HFFc6 (cell line): ENCODE results near the gene CCDC180. TPM values are rescaled to one million over a fixed set of nuclear protein-coding genes. Genes with fewer than 3 reads are reported as not detected.
A peak's percentile ranks its signal among the peaks of the same experiment; 100 is the strongest.
"Not testable (repeated sequence)": the region's sequence is repeated elsewhere in the genome, so short reads cannot be mapped to it uniquely, and the experiment has no call there.

Experiments used
- DNase-seq: peaks from one replicate; pipeline ENCODE4 v3.0.0-alpha.2; 2018
- H3K27ac Mint-ChIP-seq: 2 replicates; pipeline ENCODE4 v1.8.0; 2020; ENCODE audit warnings: mild to moderate bottlenecking, mixed read lengths
- H3K27me3 Mint-ChIP-seq: 2 replicates; pipeline ENCODE4 v1.8.0; 2021; ENCODE audit warnings: mild to moderate bottlenecking, moderate library complexity, mixed read lengths; ENCODE audit not compliant: insufficient read depth
- H3K36me3 Mint-ChIP-seq: 2 replicates; pipeline ENCODE4 v1.8.0; 2021; ENCODE audit warnings: low read depth, mixed read lengths
- H3K4me1 Mint-ChIP-seq: 2 replicates; pipeline ENCODE4 v1.8.0; 2020; ENCODE audit warnings: low read depth, mixed read lengths
- H3K4me3 Mint-ChIP-seq: 2 replicates; pipeline ENCODE4 v1.8.0; 2020; ENCODE audit warnings: mild to moderate bottlenecking, moderate library complexity, mixed read lengths
- H3K9me3 Mint-ChIP-seq: 2 replicates; pipeline ENCODE4 v1.8.0; 2020; ENCODE audit warnings: mild to moderate bottlenecking, mixed read lengths
- CTCF ChIP-seq: fragments of 200-600 bp; sonication (generic); IDR thresholded peaks from 2 replicates; pipeline ENCODE4 v1.5.0; 2021; ENCODE audit warnings: antibody characterized with exemption, mild to moderate bottlenecking
- long read RNA-seq: library from polyadenylated mRNA; unstranded; transcript quantifications from one replicate; pipeline ENCODE4 v2.0.0, GENCODE V29; 2019
- total RNA-seq, 6 experiments: library from RNA; stranded (reverse); fragmentation: NEBNext Ultra II Directional; extraction: Animal tissue kit (Norgen Biotek cat#: 25700); gene quantifications; 2 replicates in 1 of 6; 3 replicates in 5 of 6; pipeline ENCODE4 v1.2.3, GENCODE V29; 2021

The CCDC180 gene
- total RNA-seq, result 1 to 10 TPM in 5 of 6 experiments, under 1 TPM in 1; 0.71 to 1.8 (median 1.2) TPM
- long read RNA-seq, result 0 reads

- peak within 1 kb of the TSS; percentile 42; the same call in 1 of the 2 replicates for H3K4me3 Mint-ChIP-seq
- peak; percentile 7 for DNase-seq
- H3K9me3 Mint-ChIP-seq, result no peaks in the 10 kb centered on the region
- no peaks in the 10 kb centered on the region for H3K36me3 Mint-ChIP-seq
- TF ChIP-seq CTCF, result no peak
- H3K27me3 Mint-ChIP-seq, result no peaks in the 10 kb centered on the region
- H3K4me1 Mint-ChIP-seq, result peaks cover 13% of the 10 kb centered on the region
- H3K27ac Mint-ChIP-seq, result peak within 1 kb of the TSS; percentile 18; the same call in 1 of the 2 replicates
These were observed at the start of gene CCDC180 for GRCh38 chr9:97307500-97308163. Gene CCDC180, plus strand, starts transcription at chr9:97307659. Its CDS starts 405 bp downstream, at chr9:97308064.

DNA sequence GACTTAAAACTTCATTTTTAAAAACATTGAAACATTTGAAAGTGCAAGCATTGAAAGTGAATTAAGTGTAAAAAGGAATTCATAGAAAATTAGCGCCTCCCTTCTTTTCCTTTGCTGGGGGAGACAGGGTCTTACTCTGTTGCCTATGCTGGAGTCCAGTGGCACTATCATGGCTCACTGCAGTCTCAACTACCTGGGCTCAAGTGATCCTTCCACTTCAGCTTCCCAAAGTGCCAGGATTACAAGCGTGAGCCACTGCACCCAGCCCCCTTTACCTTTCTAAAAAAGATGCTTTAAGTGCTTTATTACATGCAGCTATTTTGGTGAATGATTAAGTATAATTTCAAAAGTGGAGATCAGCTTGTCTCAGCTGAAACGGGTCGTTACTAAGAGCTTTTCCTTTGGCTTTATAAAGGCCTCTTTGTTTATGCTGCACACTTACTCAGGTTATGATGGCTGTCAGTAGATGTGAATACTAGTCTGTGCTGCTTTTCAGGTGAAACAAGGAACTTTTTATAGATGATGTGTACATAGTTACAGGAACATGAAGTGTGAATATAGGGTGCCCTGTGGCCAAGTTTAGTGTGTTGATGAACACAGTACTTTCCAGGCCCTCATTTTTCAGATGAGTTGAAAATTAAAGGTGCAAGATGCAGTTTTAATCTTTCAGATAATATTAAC, 47.5 kb upstream of the CCDC180 start:
- not testable (repeated sequence) for H3K4me1 Mint-ChIP-seq, DNase-seq, H3K27me3 Mint-ChIP-seq, H3K4me3 Mint-ChIP-seq, H3K36me3 Mint-ChIP-seq, H3K27ac Mint-ChIP-seq, H3K9me3 Mint-ChIP-seq

GRCh38 chr9:97271292-97271691, 36.2 kb upstream of the CCDC180 start:
- Mint-ChIP-seq H3K9me3 (no peaks in the 10 kb centered on the region), H3K27me3 (peaks cover 2% of the 10 kb centered on the region; the same call in 1 of the 2 replicates), H3K4me1 (no peaks in the 10 kb centered on the region), H3K36me3 (no peaks in the 10 kb centered on the region), H3K27ac (no peak overlapping the region), H3K4me3 (no peak overlapping the region)
- TF ChIP-seq CTCF, result no peak
- DNase-seq, result no peak

DNA sequence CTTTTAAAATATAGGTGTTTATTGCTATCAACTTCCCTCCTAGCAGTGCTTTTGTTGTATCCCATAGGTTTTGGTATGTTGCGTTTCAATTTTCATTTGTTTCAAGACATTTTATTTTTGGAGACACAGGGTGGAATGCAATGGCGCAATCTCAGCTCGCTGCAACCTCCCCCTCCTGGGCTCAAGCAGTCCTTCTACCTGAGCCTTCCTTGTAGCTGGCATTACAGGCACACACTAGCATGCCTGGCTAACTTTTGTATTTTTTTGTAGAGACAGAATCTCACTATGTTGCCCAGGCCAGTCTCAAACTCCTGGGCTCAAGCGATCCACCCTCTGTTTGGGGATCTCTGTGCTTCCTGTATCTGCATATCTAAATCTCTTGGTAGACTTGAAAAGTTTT, 35.4 kb upstream of the CCDC180 start:
- DNase-seq, result no peak
- no peaks in the 10 kb centered on the region for H3K4me1 Mint-ChIP-seq
- H3K27me3 Mint-ChIP-seq, result peaks cover 2% of the 10 kb centered on the region; the same call in 1 of the 2 replicates
- TF ChIP-seq CTCF, result no peak
- H3K36me3 Mint-ChIP-seq, result no peaks in the 10 kb centered on the region
- H3K9me3 Mint-ChIP-seq, result no peaks in the 10 kb centered on the region
- no peak overlapping the region for H3K4me3 Mint-ChIP-seq
- no peak overlapping the region for H3K27ac Mint-ChIP-seq

DNA sequence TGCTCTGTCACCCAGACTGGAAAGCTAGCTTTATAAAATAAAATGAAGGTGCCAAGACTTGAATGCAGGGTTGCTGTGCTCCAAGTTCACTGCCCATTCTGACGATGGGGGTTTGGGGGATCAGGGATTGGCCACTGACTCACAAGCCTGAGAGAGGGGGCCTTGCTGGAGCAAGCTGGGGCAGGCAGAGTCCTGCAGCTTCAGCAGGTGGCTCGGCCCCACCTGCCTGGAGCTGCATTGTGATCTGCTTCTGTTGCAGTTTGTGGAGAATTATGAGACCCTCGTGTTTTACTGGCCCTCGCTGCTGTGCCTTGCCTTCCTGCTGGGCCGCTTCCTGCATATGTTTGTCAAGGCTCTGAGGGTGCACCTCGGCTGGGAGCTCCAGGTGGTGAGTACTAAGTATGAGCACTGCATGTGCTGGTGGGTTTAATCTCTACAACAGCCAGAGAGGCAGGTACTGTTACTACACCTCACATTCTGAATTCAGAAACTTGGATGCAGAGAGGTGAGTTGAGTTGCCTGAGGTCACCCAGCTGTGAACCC, 31.1 kb upstream of the CCDC180 start:
- Mint-ChIP-seq H3K27me3 (no peaks in the 10 kb centered on the region), H3K4me1 (no peaks in the 10 kb centered on the region), H3K27ac (no peak overlapping the region), H3K9me3 (no peaks in the 10 kb centered on the region), H3K36me3 (peaks cover 24% of the 10 kb centered on the region), H3K4me3 (no peak overlapping the region)
- DNase-seq, result no peak
- TF ChIP-seq CTCF, result no peak

DNA sequence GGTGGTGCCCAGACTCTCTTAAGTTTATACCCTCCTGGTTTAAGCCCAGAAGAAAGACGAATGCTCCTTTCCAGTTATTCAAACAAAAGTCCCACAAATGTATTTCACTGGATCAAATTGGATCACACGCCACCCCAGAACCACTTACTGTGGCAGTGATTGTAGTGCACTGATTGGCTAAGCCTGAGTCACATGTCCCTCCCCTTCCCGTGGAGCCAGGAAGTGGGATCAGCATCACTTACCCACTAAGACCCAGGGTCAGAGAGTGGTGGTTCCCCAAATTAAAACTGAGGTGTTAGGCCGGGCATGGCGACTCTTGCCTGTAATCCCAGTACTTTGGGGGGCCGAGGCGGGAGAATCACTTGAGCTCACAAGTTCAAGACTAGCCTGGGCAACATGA, 29.5 kb upstream of the CCDC180 start:
- Mint-ChIP-seq H3K4me1 (no peaks in the 10 kb centered on the region), H3K27ac (no peak overlapping the region), H3K27me3 (no peaks in the 10 kb centered on the region), H3K36me3 (peaks cover 25% of the 10 kb centered on the region), H3K9me3 (no peaks in the 10 kb centered on the region), H3K4me3 (no peak overlapping the region)
- no peak for DNase-seq
- TF ChIP-seq CTCF, result no peak
